ENCODE measurements around the gene MACF1. TPM values are rescaled to one million over a fixed set of nuclear protein-coding genes. Genes with fewer than 3 reads are reported as not detected.

Gene MACF1
- total RNA-seq, 4 donors from 2014 or later = 82.1 to 247 (median 154) TPM

GRCh38 chr1:39528082-39528481, 323.6 kb downstream of the MACF1 start:
- no peak for DNase-seq
- H3K36me3 ChIP-seq = peaks cover 7 to 78% (median 10%) of the 10 kb centered on the region in 3 donors

GRCh38 chr1:39529901-39530535, 325.5 kb downstream of the MACF1 start:
- Histone ChIP-seq H3K36me3 (peaks cover 7 to 85% (median 14%) of the 10 kb centered on the region in 3 donors), H3K27ac (no peak overlapping the region), H3K9me3 (no peaks in the 10 kb centered on the region), H3K4me3 (no peak overlapping the region), H3K4me1 (no peaks in the 10 kb centered on the region), H3K27me3 (no peaks in the 10 kb centered on the region)
- intact Hi-C loops (cut with DNase I) = no loop called here
- TF ChIP-seq POLR2A (IDR thresholded peaks at IDR 0.05) (no peak), CTCF (IDR thresholded peaks at IDR 0.05) (no peak)
- no peak for DNase-seq
- WGBS, 2 donors = 89% methylated on average over 7 of the region's 10 CpGs; no CpG with 5 or more reads in 1 of the 2 donors

More at GRCh38 chr1:39528082-39528481, 323.6 kb downstream of the MACF1 start:
- Histone ChIP-seq H3K27me3 (no peaks in the 10 kb centered on the region), H3K4me3 (no peak overlapping the region), H3K9me3 (no peaks in the 10 kb centered on the region), H3K27ac (no peak overlapping the region), H3K4me1 (no peaks in the 10 kb centered on the region)
- intact Hi-C loops (cut with DNase I) = no loop called here
- WGBS, 2 donors = 91% methylated on average over 4 of the region's 4 CpGs; no CpG with 5 or more reads in 1 of the 2 donors
- TF ChIP-seq CTCF (IDR thresholded peaks at IDR 0.05) = no peak
- no peak for TF ChIP-seq POLR2A (IDR thresholded peaks at IDR 0.05)

- 90 to 93% methylated on average over 3 of the region's 4 CpGs for WGBS, 2 donors
- Histone ChIP-seq H3K36me3 (peaks cover 7 to 95% (median 14%) of the 10 kb centered on the region in 3 donors), H3K27ac (no peak overlapping the region), H3K9me3 (no peaks in the 10 kb centered on the region), H3K4me3 (no peak overlapping the region), H3K4me1 (no peaks in the 10 kb centered on the region), H3K27me3 (no peaks in the 10 kb centered on the region)
- no peak for TF ChIP-seq POLR2A (IDR thresholded peaks at IDR 0.05)
- TF ChIP-seq CTCF (IDR thresholded peaks at IDR 0.05) = no peak
- DNase-seq = no peak
- intact Hi-C loops (cut with DNase I) = no loop called here
Observed at GRCh38 chr1:39531526-39531925, 327.0 kb downstream of the MACF1 start.

- WGBS, 2 donors = 91% methylated on average over 1 of the region's 1 CpG
- H3K27me3 ChIP-seq = no peaks in the 10 kb centered on the region
- no peaks in the 10 kb centered on the region for H3K9me3 ChIP-seq
- no peaks in the 10 kb centered on the region for H3K4me1 ChIP-seq
- no peak for DNase-seq
- no peak overlapping the region for H3K4me3 ChIP-seq
- no peak overlapping the region for H3K27ac ChIP-seq
- no peak for TF ChIP-seq POLR2A (IDR thresholded peaks at IDR 0.05)
- TF ChIP-seq CTCF (IDR thresholded peaks at IDR 0.05) = no peak
- intact Hi-C loops (cut with DNase I) = no loop called here
- H3K36me3 ChIP-seq = peaks cover 2 to 95% (median 8%) of the 10 kb centered on the region in 3 donors
Observed at GRCh38 chr1:39533442-39533841, 328.9 kb downstream of the MACF1 start.

Other genes starting within 250 kb of the MACF1 start
- gene AKIRIN1, start 213.4 kb upstream of the MACF1 start, total RNA-seq = 10 to 100 TPM; 23.5 to 30.0 (median 27.1) TPM
- gene NDUFS5, start 178.3 kb upstream of the MACF1 start, total RNA-seq = 100 to 1,000 TPM; 300 to 496 (median 418) TPM